GM18858 (cell line): ENCODE measurements around the gene ACKR1.

ENCODE experiments used
- ATAC-seq: cut with Tn5 transposase; IDR thresholded peaks from one replicate; pipeline ENCODE4 v1.9.1; 2021; ENCODE audit not compliant: unreplicated experiment

Gene ACKR1

DNA sequence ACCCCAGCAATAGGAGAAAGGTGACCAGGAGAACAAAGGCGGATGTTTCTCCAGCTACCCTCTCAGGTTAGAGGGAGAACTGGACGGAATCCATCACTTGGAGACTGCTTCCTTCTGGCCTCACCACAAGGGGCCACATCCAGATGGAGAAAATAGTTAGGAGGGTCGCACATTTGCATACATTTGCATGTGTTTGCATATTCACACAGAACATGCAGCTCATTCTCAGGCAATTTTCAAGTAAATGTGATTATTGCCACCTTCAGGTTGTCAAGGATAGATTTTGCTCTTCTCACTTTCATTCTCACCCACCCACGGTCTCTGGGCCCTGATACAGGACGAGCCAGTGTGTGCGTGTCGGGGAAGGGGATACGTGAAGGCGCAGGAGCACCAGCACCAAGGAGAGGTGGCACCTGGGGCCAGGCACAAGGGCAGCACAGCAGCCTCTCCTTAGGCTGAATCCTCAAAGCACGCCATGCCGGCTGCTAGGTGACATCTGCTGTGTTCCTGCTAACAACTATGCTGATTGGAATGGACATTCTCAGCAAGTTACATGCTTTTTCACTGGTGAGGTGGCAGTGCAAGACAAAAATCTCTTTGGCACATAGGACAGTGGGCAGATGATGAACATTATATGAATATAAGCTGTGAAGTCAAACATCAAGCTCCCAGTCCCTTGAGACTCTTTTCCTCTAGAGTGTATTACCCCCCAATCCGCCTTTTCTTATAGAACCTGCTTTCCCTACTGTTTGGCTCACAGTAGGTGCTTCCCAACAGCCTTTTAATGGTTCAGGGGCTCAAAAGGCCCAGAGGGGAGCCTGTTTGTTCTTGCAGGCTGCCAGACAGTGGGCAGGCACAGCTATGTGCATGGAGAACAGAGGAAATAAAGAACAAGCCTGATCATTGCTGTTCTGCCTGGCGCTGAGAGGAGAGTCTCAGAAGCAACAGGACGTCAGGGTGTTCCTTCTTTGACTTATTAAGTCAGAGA is 14.3 kb downstream of the ACKR1 start:
- no peak for ATAC-seq

DNA sequence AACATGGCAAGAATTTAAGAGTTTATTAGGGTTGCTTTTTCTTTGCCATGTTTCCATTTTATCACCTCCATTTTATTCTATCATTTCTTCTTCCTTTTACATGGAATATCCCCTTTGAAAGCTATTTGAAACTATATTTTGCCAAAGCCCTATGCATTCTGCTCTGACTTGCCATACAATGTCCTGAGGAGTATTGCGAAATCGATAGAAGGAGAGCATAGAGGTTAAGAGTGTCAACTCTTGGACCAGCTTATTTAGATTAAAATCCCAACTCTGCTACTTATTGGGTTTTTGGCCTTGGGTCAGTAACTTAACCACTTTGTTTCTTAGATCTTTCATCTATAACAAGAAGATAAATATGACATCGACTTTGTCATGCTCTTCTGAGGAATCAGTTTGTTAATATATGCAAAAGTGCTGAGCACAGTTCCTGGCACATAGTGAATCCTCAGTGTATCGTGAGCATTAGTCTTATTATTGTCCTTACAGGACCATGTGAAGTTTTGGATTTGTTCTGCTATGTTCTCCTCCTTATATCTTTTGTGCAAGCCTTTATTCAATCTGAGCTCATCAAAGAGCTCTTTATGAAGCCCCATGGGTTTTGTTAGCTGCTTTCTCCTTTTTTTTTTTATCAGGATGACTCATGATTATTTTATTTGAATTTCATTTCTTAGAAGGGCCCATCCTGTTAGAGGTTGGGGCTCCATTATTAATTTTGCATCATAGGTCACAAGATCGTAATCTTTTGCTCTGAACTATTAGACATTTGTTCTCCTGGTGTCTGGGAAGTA is 17.6 kb downstream of the ACKR1 start:
- no peak for ATAC-seq

DNA sequence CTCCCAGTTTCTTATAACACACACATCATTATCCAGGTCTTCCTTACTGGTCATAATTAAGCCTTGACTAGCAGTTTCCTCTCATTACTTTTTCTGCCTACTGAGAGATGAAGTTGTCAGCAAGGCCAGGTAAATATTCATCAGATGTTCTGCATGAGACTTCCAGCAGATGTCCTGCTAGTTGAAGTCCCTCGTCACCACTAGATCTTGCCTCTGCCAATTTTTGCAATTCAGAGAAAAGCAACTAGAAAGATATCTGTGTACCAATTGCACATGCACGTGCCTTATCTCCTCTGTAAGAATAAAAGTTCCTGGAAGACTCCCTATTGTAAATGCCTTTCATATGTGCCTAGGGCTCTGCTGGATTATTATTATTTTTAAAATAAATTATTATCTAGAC is 18.3 kb downstream of the ACKR1 start:
- ATAC-seq, result no peak

DNA sequence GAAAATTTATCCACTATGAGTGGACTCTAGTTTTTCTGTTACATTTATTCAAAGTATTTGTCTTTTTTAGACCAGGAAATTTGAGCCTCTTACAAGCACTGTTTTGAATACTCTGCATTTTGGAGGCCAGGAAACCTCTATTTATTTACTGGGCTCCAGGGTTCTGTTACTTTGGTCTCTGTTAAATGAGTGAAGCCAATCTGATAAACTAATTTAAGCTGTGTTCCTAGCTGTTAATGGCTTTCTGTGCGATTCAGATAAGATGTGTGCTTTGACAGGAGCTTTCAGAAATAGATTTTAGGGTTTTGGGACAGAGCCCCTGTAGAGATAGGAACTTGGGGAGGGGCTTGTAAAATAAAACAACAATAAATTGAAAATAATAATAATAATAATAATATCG is 23.9 kb downstream of the ACKR1 start:
- ATAC-seq, result no peak

DNA sequence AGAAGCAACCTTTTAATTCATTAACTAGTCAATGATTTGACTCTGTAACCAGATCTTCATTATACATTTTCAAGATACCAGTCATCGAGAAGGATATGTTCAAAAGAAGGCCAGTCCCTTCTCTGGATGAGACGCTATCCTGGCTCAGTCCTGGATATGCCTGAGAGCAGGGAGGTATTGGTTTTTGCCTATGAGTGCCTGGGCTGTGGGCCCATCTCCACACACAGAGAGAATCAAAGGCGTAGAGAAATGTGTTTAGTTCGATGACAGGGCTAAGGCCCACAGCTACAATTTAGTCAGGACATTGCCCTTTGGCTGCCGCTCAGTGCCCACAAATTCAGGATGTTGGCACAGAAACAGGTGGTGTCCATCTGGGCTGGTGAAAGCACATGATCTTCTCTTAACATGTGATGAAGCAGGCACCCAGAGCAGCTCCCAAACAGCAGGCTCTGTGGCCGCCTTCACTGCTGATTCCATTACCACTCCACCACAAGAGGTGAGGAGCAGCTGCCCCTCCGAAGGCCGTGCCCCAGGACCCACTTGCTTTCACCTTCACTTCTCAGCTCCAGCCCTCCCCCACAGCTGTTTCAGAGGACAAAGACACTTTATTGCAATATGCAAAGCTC is 24.7 kb downstream of the ACKR1 start:
- no peak for ATAC-seq

DNA sequence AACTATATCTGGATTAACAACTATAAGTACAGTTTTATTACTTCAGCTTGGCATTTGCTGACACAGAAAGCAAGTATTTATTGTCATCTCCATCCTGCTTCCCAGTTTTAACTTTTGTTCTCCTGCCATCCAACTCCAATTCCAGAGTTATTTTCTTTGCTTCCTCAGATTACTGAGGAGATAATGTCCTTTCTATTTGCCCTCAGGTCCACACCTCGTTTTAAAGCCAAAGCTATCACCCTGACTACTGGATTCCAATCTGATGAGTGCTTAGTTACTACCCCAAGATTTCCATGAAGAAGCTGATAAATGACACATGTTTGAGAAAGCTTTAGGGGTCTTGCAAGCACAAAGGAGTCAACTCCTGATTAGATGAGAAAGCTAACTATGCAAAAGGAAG is 25.2 kb downstream of the ACKR1 start:
- no peak for ATAC-seq

DNA sequence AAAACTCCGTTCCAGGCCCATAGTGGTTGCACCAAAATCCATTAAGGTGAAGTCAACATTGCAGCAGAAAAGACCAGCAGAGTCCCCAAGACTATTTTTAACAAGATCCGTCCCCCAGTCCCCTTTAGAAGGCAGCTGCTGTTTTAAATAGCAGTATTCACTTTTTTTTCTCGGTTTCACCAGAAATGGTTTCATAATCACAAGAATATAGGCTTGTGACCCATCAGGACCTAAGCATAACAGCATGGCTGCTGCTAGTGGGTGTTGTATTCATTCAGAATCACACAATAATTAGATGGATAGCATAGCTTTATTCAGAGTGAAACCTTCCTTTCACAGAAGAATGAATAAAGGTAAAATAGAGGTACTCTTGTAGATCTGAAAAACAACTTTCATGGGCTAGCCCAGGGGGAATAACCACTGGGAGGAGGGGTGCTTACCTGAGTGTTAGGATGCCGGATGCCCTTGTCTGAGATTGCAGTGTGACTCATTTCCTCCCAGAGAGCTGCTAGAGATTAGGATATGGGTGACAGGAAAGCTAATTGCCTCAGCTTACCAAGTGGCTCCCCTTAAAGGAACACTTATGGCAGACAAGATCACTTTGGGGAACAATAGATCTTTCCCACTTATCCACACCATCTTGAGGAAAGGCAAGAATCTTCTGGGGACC is 35.0 kb downstream of the ACKR1 start:
- ATAC-seq, result peak; percentile 80

DNA sequence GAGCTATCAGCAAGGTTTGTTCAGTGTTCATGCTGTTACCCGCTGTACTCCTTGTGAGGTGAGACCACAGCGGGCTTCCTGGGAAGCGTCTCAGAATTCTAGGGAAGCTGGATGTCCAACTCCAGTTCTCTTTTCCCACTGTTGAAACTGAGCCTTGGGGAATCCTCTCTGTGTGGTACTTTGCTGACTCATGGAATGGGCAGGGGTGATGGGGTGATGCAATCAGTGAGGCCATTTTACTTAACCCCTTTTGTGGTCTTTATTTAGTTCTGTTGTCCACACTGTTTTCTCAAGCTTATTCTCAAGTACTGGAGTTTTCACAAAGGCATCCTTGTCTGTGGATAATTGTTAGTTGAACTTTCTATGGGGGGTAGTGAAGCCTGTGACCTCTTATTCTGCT is 42.6 kb downstream of the ACKR1 start:
- ATAC-seq, result no peak

DNA sequence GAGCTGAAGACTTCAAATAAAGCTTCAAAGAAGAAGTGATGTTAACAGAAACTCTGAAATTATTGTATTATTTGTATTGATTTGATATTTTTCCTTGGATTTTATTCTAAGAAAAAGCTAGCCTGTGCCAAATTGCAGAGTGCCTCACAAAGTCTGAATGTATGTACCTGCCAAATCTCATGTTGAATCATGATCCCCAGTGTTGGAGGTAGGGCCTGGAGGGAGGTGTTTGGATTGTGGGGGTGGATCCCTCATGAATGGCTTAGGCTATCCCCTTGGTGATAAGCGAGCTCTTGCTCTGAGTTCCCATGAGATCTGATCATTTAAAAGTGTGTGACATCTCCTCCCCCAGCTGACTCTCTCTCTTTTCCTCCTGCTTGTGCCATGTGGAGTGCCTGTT is 43.6 kb downstream of the ACKR1 start:
- ATAC-seq, result no peak

DNA sequence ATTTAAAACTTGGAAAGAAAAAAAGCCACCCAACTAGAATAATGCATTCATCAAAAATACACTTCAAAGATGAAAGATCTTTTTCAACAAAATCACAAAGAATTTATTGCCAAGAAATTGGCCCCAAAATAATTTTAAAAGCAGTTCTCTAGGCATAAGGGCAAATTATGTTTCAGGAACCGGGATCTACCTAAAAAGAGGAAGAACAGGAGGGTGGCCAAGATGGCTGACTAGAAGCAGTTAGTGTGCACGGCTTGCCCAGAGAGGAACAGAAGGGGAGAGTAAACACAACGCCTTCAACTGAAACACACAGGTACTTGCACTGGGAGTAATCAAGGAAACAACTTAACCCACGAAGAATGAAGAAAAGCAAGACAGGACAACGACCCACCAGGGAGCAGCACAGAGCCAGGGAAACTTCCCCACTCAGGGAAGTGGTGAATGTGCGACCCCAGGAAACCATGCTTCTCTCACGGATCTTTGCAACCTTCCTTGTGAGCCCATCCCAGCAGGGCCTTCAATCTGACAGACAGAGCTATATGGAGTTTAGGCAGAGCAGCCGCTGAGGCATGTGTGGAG is 46.1 kb downstream of the ACKR1 start:
- ATAC-seq, result no peak
